T-helper 1 cell treated with Interleukin-12 subunit alpha and Interleukin-12 subunit beta and Interleukin-4 antibody, amounts not matched to agents 30 μg/mL and 1 μg/mL, for 36 hours (primary cell): ENCODE measurements around the gene MTR.
A peak's percentile ranks its signal among the peaks of the same experiment; 100 is the strongest.

ENCODE experiments used
- H3K27ac Mint-ChIP-seq: one replicate; pipeline ENCODE4 v1.8.0; 2021; ENCODE audit warnings: mild to moderate bottlenecking, mixed read lengths
- H3K27me3 Mint-ChIP-seq: one replicate; pipeline ENCODE4 v1.8.0; 2021; ENCODE audit warnings: low read depth, mixed read lengths
- H3K36me3 Mint-ChIP-seq: one replicate; pipeline ENCODE4 v1.8.0; 2021; ENCODE audit warnings: low read depth, mixed read lengths
- H3K4me1 Mint-ChIP-seq: one replicate; pipeline ENCODE4 v1.8.0; 2021; ENCODE audit warnings: low read depth, mixed read lengths
- H3K4me3 Mint-ChIP-seq: one replicate; pipeline ENCODE4 v1.8.0; 2021; ENCODE audit warnings: mild to moderate bottlenecking, moderate library complexity, mixed read lengths
- H3K9me3 Mint-ChIP-seq: one replicate; pipeline ENCODE4 v1.8.0; 2021; ENCODE audit warnings: mixed read lengths

The MTR gene

GRCh38 chr1:236830560-236830959 is 35.5 kb downstream of the MTR start:
- Mint-ChIP-seq H3K9me3 (no peaks in the 10 kb centered on the region), H3K4me3 (no peak overlapping the region), H3K4me1 (peaks cover 6% of the 10 kb centered on the region), H3K27ac (no peak overlapping the region), H3K36me3 (peaks cover 41% of the 10 kb centered on the region), H3K27me3 (no peaks in the 10 kb centered on the region)

GRCh38 chr1:236833575-236833974 is 38.5 kb downstream of the MTR start:
- H3K4me3 Mint-ChIP-seq, result no peak overlapping the region
- H3K27ac Mint-ChIP-seq, result peak overlapping the region; percentile 28
- H3K9me3 Mint-ChIP-seq, result no peaks in the 10 kb centered on the region
- H3K27me3 Mint-ChIP-seq, result no peaks in the 10 kb centered on the region
- H3K4me1 Mint-ChIP-seq, result peaks cover 6% of the 10 kb centered on the region
- H3K36me3 Mint-ChIP-seq, result peaks cover 47% of the 10 kb centered on the region

- Mint-ChIP-seq H3K27me3 (no peaks in the 10 kb centered on the region), H3K4me1 (peaks cover 6% of the 10 kb centered on the region), H3K4me3 (no peak overlapping the region), H3K27ac (no peak overlapping the region), H3K36me3 (peaks cover 47% of the 10 kb centered on the region), H3K9me3 (no peaks in the 10 kb centered on the region)
These were observed 39.8 kb downstream of the MTR start for GRCh38 chr1:236834876-236835275.

- Mint-ChIP-seq H3K4me3 (no peak overlapping the region), H3K36me3 (peaks cover 49% of the 10 kb centered on the region), H3K4me1 (peaks cover 6% of the 10 kb centered on the region), H3K9me3 (no peaks in the 10 kb centered on the region), H3K27ac (no peak overlapping the region), H3K27me3 (no peaks in the 10 kb centered on the region)
These were observed 40.4 kb downstream of the MTR start for GRCh38 chr1:236835491-236835890.

- H3K9me3 Mint-ChIP-seq, result no peaks in the 10 kb centered on the region
- no peak overlapping the region for H3K27ac Mint-ChIP-seq
- H3K4me1 Mint-ChIP-seq, result peaks cover 6% of the 10 kb centered on the region
- no peak overlapping the region for H3K4me3 Mint-ChIP-seq
- H3K36me3 Mint-ChIP-seq, result peaks cover 50% of the 10 kb centered on the region
- H3K27me3 Mint-ChIP-seq, result no peaks in the 10 kb centered on the region
These were observed 41.1 kb downstream of the MTR start for GRCh38 chr1:236836157-236836556.

GRCh38 chr1:236837115-236837514 is 42.0 kb downstream of the MTR start:
- Mint-ChIP-seq H3K9me3 (no peaks in the 10 kb centered on the region), H3K36me3 (peaks cover 51% of the 10 kb centered on the region), H3K4me3 (no peak overlapping the region), H3K4me1 (peaks cover 6% of the 10 kb centered on the region), H3K27ac (no peak overlapping the region), H3K27me3 (no peaks in the 10 kb centered on the region)

- peaks cover 6% of the 10 kb centered on the region for H3K4me1 Mint-ChIP-seq
- no peaks in the 10 kb centered on the region for H3K9me3 Mint-ChIP-seq
- peaks cover 50% of the 10 kb centered on the region for H3K36me3 Mint-ChIP-seq
- no peak overlapping the region for H3K4me3 Mint-ChIP-seq
- no peak overlapping the region for H3K27ac Mint-ChIP-seq
- no peaks in the 10 kb centered on the region for H3K27me3 Mint-ChIP-seq
These were observed 42.8 kb downstream of the MTR start for GRCh38 chr1:236837897-236838296.

GRCh38 chr1:236841341-236841740 is 46.2 kb downstream of the MTR start:
- Mint-ChIP-seq H3K4me1 (no peaks in the 10 kb centered on the region), H3K9me3 (no peaks in the 10 kb centered on the region), H3K36me3 (peaks cover 28% of the 10 kb centered on the region), H3K27ac (no peak overlapping the region), H3K27me3 (no peaks in the 10 kb centered on the region), H3K4me3 (no peak overlapping the region)

- no peak overlapping the region for H3K4me3 Mint-ChIP-seq
- no peak overlapping the region for H3K27ac Mint-ChIP-seq
- H3K36me3 Mint-ChIP-seq, result peaks cover 24% of the 10 kb centered on the region
- no peaks in the 10 kb centered on the region for H3K9me3 Mint-ChIP-seq
- H3K27me3 Mint-ChIP-seq, result no peaks in the 10 kb centered on the region
- peaks cover 6% of the 10 kb centered on the region for H3K4me1 Mint-ChIP-seq
These were observed 49.6 kb downstream of the MTR start for GRCh38 chr1:236844499-236845271.

- H3K27ac Mint-ChIP-seq, result no peak overlapping the region
- H3K36me3 Mint-ChIP-seq, result peaks cover 20% of the 10 kb centered on the region
- H3K27me3 Mint-ChIP-seq, result no peaks in the 10 kb centered on the region
- peaks cover 6% of the 10 kb centered on the region for H3K4me1 Mint-ChIP-seq
- no peaks in the 10 kb centered on the region for H3K9me3 Mint-ChIP-seq
- no peak overlapping the region for H3K4me3 Mint-ChIP-seq
These were observed 50.7 kb downstream of the MTR start for GRCh38 chr1:236845830-236846229.

- no peaks in the 10 kb centered on the region for H3K9me3 Mint-ChIP-seq
- H3K4me3 Mint-ChIP-seq, result no peak overlapping the region
- H3K36me3 Mint-ChIP-seq, result peaks cover 15% of the 10 kb centered on the region
- H3K27me3 Mint-ChIP-seq, result no peaks in the 10 kb centered on the region
- peaks cover 6% of the 10 kb centered on the region for H3K4me1 Mint-ChIP-seq
- H3K27ac Mint-ChIP-seq, result no peak overlapping the region
These were observed 53.3 kb downstream of the MTR start for GRCh38 chr1:236848274-236848923.

- peaks cover 6% of the 10 kb centered on the region for H3K4me1 Mint-ChIP-seq
- H3K27me3 Mint-ChIP-seq, result no peaks in the 10 kb centered on the region
- no peak overlapping the region for H3K4me3 Mint-ChIP-seq
- no peaks in the 10 kb centered on the region for H3K9me3 Mint-ChIP-seq
- peaks cover 27% of the 10 kb centered on the region for H3K36me3 Mint-ChIP-seq
- no peak overlapping the region for H3K27ac Mint-ChIP-seq
These were observed 55.2 kb downstream of the MTR start for GRCh38 chr1:236850077-236850979.

GRCh38 chr1:236851871-236852270 is 56.8 kb downstream of the MTR start:
- H3K4me1 Mint-ChIP-seq, result peaks cover 6% of the 10 kb centered on the region
- no peak overlapping the region for H3K4me3 Mint-ChIP-seq
- peaks cover 42% of the 10 kb centered on the region for H3K36me3 Mint-ChIP-seq
- H3K9me3 Mint-ChIP-seq, result no peaks in the 10 kb centered on the region
- H3K27me3 Mint-ChIP-seq, result no peaks in the 10 kb centered on the region
- no peak overlapping the region for H3K27ac Mint-ChIP-seq

GRCh38 chr1:236853921-236854604 is 59.0 kb downstream of the MTR start:
- Mint-ChIP-seq H3K4me3 (no peak overlapping the region), H3K27me3 (no peaks in the 10 kb centered on the region), H3K27ac (no peak overlapping the region), H3K9me3 (no peaks in the 10 kb centered on the region), H3K36me3 (peaks cover 54% of the 10 kb centered on the region), H3K4me1 (no peaks in the 10 kb centered on the region)
